Lower leg skin (tissue), 4 donors: Measurements from ENCODE around the gene ALX4. TPM values are rescaled to one million over a fixed set of nuclear protein-coding genes. Genes with fewer than 3 reads are reported as not detected.

ENCODE experiments used
- DNase-seq, 2 donors: peaks; one replicate each; pipeline ENCODE4 v3.0.0-alpha.2; 2019; ENCODE audit warnings: low spot score in 2 of 2
- H3K4me3 ChIP-seq: fragments of 200-600 bp; sonication (generic); 2 replicates; pipeline ENCODE4 v1.5.1; 2017; ENCODE audit warnings: mild to moderate bottlenecking, low read depth; ENCODE audit not compliant: poor library complexity, severe bottlenecking
- CTCF ChIP-seq, 3 donors: fragments of 450-650 bp; IDR thresholded peaks; one replicate each; pipeline ENCODE4 v1.5.1; 2016; ENCODE audit warnings: antibody characterized with exemption in 3 of 3, mild to moderate bottlenecking in 3 of 3, moderate library complexity in 2 of 3
- POLR2A ChIP-seq, 2 donors: fragments of 450-650 bp; IDR thresholded peaks; one replicate each; pipeline ENCODE4 v1.6.1; 2016 to 2017; ENCODE audit warnings: antibody characterized with exemption in 2 of 2, mild to moderate bottlenecking in 1 of 2, moderate library complexity in 1 of 2
- WGBS, 2 donors: methylation state at CpG; one replicate each; pipeline ENCODE4 v1.1.5; 2018; 5-methylcytosine and 5-hydroxymethylcytosine counted together
- intact Hi-C: fragments of 100-400 bp; cut with DNase I; formaldehyde crosslinking; loops from one replicate; pipeline ENCODE4 v1.15.0; 2023; ENCODE audit warnings: low total_unique reads
- total RNA-seq, 4 donors: library from RNA; depleted of rRNA; stranded (reverse); fragments of >200 nt; gene quantifications; one replicate each; pipeline ENCODE4 v1.1.0, GENCODE V29; 2016

ALX4 gene
- total RNA-seq, 4 donors from 2014 or later: 0.04 to 1.7 (median 0.96) TPM; not detected in 1

- intact Hi-C loops: loop anchor here (10.0 kb wide), 1 partner anchor 632 kb away; no protein-coding TSS in a partner anchor
These were observed 27.3 kb downstream of the ALX4 start for GRCh38 chr11:44282620-44283019.

GRCh38 chr11:44281151-44281550 is 28.8 kb downstream of the ALX4 start:
- H3K4me3 ChIP-seq: no peak overlapping the region
- no peak for DNase-seq
- WGBS, 2 donors: 87 to 89% methylated on average over 9 of the region's 9 CpGs
- no peak for TF ChIP-seq POLR2A (IDR thresholded peaks at IDR 0.05)
- TF ChIP-seq CTCF (IDR thresholded peaks at IDR 0.05): no peak
- intact Hi-C loops: loop anchor here (10.0 kb wide), 1 partner anchor 634 kb away; no protein-coding TSS in a partner anchor

More at GRCh38 chr11:44282620-44283019, 27.3 kb downstream of the ALX4 start:
- no peak for DNase-seq
- TF ChIP-seq CTCF (IDR thresholded peaks at IDR 0.05) (no peak), POLR2A (IDR thresholded peaks at IDR 0.05) (no peak)
- no peak overlapping the region for H3K4me3 ChIP-seq
- 90 to 91% methylated on average over 5 of the region's 5 CpGs for WGBS, 2 donors

- TF ChIP-seq CTCF (IDR thresholded peaks at IDR 0.05) (no peak), POLR2A (IDR thresholded peaks at IDR 0.05) (no peak)
- intact Hi-C loops: loop anchor here (10.0 kb wide), 1 partner anchor 635 kb away; no protein-coding TSS in a partner anchor
- H3K4me3 ChIP-seq: no peak overlapping the region
- DNase-seq: no peak
- WGBS, 2 donors: 78 to 88% methylated on average over 2 to 7 of the region's 7 CpGs
These were observed 29.7 kb downstream of the ALX4 start for GRCh38 chr11:44280257-44280656.

GRCh38 chr11:44279483-44279882 is 30.5 kb downstream of the ALX4 start:
- DNase-seq: no peak
- WGBS, 2 donors: 92% methylated on average over 6 of the region's 6 CpGs
- intact Hi-C loops: no loop called here
- no peak for TF ChIP-seq POLR2A (IDR thresholded peaks at IDR 0.05)
- TF ChIP-seq CTCF (IDR thresholded peaks at IDR 0.05): no peak
- no peak overlapping the region for H3K4me3 ChIP-seq

- TF ChIP-seq POLR2A (IDR thresholded peaks at IDR 0.05) (no peak), CTCF (IDR thresholded peaks at IDR 0.05) (no peak)
- WGBS, 2 donors: 48 to 51% methylated on average over 18 of the region's 18 CpGs
- intact Hi-C loops: no loop called here
- no peak overlapping the region for H3K4me3 ChIP-seq
- DNase-seq: no peak
These were observed 32.5 kb downstream of the ALX4 start for GRCh38 chr11:44277196-44278090.
